HG03460 (cell line): ENCODE measurements around the gene CACNA2D3.

Experiments used
- ATAC-seq: cut with Tn5 transposase; IDR thresholded peaks from one replicate; pipeline ENCODE4 v1.9.1; 2021; ENCODE audit not compliant: unreplicated experiment

The CACNA2D3 gene

DNA sequence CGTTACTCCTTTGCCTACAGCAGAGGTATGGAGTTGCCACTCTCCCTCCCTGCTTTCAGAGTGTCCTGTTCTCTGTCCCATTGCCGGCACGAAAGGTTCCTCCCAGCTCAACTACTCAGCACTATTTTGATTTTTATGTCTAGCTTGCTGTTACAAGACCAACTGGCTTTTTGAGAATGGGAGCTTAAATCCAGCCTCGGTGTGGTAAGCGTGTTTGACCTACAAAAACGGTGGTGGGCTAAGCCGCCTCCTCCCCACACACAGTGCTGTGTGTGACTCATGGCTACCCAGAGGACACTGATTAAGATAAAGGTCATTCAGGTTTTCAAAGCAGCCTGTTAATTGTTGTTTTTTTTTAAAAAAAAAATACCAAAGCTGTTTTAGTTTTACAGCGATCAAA, 741.0 kb downstream of the CACNA2D3 start:
- no peak for ATAC-seq

DNA sequence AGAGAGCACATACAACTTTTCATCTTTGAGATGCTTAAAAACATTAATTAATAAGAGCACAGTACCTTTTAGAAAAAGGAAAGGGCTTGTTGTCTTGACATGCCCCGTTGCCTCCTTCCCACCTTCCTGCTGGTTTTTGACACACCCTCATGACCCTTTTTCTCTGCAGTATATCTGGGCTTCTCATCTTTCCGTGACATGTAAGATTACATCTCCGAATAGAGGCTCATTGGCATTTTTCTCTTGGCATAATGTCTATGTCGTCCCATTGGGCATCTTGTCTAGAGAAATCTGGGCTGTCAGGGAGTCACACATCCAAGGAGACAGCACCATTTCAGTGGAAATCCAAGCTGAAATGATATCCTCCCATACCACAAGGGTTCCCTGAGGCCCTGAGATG, 741.4 kb downstream of the CACNA2D3 start:
- no peak for ATAC-seq

DNA sequence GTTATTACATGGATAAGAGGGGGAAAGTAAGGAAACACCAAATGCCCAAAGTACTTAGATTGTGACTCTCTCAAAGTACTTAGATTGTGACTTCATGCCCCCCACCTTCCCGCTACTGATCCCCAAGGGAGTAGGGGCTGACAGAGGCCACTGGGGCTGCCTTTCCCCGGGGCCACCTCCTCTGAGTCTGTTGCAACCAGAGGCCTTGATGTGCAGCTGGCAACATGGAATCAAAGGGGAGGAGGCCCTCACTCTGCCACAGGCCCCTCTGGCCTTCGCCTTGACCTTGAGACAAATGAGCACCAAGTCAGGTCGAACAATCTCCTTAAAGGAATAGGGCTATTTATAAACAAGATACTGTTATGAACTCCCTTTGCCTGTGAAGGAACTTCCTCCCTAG, 743.0 kb downstream of the CACNA2D3 start:
- no peak for ATAC-seq

DNA sequence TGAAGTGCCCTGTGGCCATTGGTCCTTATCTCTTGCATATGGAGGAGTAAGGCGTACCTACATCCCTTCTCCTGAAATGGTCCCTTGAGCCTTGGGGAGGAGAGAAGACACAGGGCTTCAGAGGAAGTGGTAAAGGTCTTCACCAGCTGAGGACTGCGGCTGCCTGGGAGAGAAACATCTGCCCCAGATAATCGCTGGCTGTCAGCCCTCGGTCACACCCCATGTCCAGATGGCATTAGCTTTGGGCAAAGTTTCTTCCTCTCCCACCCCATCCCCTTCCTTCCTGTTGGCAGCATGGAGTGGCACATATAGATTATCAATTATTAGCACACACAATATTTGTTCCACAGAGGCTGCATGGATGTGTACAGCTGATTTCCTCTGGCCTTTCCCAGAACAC, 743.9 kb downstream of the CACNA2D3 start:
- no peak for ATAC-seq

DNA sequence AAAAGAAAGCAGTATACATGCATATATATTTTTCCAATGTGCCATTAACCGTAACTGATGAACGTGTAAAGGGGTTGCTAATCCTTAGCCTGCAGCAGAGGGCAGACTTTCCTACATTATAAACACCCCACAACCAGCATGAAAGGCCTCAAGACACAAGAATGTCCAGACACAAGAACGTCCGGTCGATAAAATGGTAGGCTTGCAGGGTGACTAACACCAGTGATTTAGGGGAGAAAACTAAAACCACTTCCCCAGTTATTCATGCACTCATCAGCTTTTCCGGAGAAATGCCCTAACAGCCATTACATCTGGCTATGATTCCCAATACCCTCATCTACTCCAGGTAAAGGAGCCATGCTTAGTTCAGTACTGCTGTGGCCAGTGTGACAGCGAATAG, 748.1 kb downstream of the CACNA2D3 start:
- no peak for ATAC-seq

DNA sequence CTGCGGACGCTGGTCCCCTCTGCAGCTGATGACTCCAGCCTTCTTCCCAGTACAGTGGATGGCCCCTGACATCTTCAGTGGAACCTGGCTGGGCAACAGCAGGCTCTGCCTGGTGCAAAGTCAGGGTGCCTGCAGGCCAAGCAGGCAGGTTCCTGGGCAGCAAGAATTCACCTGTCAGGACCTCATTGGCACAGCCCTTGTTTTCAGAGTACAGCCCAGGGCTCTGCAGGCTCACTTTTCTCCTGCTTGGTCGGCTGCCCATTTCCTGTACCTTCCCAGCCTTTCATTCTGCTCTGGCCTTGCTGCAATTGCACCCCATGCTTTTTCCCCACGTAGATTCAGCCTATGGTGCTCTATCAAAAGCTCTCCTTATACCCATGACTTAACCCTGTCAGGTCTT, 749.5 kb downstream of the CACNA2D3 start:
- no peak for ATAC-seq

DNA sequence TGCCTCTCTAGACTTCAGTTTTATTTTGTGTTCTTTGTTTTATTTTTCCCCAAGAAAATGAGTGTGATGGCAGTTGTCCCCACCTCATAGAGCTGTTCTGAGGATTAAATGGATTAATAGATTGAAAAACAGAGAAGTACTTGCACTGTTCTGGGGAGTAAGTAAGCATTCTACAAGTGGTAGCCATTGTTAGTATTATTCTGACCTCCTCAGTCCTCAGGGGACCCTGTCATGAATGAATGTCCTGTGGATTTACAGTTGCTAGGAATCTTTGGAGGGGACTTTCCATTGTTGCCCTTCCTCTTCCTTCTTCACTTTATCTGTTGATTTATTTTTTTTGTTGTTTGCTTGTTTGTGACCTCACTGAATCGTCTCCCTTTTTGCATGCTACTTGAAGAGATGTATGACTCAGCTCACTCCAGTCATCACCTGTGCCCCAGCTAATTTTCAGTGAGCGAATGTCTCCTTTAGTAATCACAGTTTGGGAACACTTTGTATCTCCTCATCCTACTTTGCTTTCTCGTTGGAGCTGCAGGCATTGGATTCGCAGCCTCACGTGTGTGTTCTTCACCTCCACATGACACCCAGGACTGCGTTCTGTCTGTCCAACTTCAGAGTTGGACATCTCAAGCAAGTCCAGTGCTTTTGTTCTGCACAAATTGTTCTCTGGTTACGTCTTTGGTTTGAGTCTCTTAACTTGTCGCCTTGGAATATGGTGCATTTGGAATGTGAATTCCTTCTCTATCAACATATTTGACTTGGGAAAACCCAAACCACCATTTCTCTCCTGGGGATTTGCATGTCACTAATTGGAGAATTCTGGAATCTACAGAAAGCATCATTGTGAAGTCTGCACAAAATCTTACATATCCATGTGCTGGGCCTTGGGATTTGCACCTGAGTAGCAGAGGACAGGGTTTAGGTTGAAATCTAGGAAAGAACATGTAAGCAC, 751.0 kb downstream of the CACNA2D3 start:
- ATAC-seq = no peak

DNA sequence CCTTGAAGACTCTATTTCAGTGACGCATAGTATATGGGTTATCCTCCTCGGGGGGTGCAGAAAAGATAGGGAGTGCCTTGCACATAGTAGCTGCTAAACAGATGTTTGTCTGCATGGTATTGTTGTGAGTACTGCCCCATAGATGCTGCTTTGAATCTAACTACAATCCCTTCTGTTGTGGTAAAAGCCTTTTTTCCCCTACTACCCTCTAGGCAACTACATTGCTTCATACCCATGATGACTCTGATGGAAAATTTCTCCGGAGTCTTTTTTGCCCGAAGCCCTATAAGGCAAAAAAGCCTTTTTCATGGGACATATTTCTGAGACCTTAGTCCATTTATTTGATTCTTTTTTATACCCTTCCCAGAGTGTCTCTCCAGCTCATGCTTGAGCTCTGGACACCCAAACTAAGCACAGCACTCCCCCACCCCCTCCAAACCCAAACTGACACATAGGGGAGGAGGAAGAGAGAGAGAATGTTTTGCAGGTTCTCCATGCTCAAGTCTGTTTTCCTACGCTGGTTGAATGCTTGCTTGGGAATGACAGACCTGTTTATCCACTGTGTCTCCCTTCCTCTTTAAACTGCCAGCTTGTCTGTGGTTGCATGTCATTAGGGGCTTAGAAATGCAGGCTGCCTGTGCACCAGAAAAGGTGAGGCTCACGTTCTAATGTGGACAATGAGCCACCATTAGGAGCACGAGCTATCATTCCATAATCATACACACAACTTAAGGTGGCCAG, 752.6 kb downstream of the CACNA2D3 start:
- no peak for ATAC-seq

DNA sequence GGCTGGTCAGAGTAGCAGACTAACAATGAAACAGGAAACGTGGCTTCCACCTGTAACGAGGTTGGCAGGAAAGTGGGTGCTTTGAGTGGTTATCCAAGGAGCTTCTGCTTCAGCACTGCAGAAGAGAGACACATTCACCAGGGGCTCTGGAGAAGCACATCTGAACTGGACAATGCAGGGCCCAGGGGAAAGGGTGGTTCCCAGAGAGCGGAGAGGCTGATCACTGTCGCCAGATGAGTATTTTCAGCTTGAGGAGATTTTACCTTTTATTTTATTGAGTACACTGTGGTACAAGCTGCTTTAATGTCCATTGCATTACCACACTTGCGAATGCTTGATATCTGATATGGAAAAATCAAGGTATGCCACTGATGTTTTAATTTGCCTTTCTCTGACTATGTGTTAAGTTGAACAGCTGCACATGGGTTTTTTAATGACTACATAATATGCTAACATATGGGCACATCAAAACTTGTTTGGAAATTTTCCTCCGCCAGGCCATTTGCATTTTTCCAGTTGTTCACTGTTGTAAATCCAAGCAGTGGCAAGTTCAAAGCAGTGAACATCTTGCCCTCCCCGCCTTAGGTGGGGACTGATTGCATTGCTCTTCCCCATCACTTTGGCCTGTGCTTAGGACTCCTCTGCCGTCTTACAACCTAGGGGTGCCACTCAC, 753.4 kb downstream of the CACNA2D3 start:
- no peak for ATAC-seq

DNA sequence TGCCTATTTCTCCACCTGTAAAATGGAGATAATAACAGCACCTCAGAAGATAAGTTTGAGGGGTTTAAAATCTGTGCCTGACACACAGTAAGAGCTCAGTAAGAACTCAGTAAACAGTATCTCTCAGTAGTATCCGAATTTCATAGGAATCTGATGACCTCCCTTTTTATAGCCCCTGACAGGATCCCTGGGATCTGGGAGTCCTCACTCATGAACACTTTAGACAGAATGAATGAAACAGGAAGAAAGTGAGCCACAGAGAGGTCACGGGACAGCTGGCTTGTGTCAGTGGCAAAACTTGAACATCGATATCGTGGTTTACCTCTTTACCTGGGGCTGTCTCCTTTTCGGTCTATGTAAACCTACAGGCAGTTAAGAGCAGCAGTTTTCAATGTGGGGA, 754.3 kb downstream of the CACNA2D3 start:
- ATAC-seq = no peak

DNA sequence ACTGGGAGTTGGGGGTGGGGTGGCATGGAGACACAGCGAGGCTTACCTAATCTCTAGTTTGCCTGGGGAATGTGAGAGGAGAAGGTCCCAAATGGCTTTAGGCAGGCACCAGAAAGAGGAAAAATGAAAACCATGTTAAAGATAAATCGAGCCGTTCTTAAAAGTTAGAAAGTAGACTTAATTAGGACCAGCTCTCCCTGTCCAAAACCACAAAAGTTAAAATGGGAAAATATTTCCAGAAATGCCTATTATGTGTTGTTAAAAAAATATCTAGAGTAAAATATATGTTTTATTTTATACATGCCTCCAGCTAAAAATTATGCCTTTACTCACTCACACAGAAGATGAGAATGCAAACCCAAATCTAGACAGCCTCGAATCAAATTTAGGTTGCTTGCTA, 755.4 kb downstream of the CACNA2D3 start:
- ATAC-seq = no peak

DNA sequence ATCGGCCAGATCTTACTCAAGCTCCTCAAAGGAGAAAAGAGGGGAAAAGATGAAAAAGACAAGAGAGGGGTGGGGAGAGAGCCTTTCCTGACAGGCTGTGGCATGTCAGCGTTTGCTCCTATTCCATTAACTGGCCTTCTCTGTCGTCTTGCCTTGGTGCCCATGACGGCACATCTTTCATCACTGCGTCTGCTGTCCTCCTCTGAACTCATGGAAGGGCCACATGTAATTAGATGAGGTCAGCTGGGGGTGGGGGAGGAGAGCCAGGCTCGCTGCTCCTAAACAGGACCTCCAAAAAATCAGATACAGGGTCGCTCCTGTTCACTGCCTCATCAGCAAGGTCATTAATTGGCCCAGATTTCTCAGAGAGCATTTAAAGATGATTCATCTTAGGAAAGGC, 755.8 kb downstream of the CACNA2D3 start:
- ATAC-seq = no peak

DNA sequence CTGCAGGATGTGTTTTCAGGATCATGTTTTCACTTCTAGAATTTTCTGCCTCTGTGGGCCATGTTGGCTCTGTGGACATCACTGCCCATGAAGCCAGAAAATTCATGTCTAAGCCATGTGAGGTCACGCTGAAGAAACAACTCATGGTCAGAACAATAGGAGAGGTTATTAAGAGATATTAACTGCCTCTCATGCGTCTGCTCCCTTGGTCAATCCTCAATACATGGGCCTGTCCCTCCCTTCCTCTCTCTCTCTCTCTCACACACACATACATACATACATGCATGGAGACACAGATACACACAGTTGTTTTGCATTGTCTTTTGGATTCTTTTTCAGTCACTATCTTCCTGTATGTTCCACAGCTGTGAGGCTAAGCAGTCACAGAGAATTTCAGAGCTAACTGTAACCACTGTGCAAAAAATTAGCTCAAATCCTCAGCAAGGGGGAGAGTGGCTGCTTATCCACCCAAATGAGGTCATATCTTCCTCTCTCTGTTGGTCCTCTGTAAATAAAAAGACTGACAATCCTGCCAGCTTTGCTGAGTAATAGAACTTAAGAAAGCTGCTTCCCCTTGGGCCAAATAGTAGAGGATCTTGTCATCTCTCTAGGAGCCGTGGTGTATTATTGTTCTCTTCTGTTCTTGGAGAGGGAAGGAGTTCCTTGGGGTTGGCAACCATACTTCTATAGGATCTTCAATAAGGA, 759.9 kb downstream of the CACNA2D3 start:
- ATAC-seq = no peak

DNA sequence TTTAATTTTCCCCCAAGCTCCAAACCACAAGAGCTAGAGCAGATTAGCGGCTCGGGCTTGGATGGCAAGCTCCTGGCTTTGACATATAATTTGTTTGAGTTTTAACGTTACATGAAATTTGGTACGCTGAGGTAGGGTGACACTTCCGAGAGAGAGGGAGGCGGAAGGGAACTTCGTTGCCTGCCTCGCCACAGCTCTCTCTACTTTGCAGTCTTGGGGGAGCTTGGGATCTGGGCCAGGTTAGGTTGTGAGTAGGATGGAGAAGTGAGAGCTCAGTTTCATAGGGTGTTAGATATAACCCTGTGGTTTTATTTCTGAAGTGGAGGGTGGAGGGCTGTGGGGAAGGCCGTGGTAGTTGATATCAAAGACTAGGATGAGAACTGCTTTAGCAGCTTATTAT, 765.8 kb downstream of the CACNA2D3 start:
- ATAC-seq = no peak

DNA sequence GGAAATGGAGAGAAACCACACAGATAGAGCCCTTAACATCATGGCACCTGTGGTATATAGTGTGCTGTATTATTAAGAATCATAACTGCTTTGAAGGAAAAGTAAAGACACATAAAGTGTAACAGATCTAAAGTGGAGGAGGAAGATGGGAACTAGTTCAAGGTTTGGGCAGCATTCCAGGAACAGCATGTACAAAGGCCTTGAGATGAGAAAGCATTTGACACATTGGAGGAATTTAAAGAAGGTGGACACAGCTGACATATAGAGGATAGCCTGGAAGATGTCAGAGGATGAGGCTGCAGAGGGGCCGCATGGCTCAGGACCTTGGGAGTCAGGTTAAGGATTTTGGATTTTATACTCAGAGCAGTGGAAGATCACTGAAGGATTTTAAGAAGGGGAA, 766.5 kb downstream of the CACNA2D3 start:
- no peak for ATAC-seq

DNA sequence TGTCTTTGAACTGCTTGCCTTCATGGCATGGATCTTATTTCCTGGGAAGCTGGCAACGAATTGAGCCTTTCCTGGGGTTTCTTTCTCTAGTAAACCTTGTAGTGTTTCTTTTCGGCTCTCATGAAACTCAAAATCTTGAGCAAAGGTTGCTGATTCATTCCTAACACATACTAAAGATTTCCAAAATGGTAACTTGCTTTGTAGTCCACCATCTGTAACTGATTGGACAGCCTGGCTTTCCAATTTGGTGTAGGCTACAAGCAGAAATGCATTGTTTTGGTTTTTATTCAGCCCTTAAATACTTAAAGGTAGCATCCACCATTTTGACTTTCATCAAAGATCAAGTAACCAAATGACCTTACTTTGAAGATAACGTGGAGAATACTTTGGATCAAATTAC, 767.4 kb downstream of the CACNA2D3 start:
- ATAC-seq = no peak

DNA sequence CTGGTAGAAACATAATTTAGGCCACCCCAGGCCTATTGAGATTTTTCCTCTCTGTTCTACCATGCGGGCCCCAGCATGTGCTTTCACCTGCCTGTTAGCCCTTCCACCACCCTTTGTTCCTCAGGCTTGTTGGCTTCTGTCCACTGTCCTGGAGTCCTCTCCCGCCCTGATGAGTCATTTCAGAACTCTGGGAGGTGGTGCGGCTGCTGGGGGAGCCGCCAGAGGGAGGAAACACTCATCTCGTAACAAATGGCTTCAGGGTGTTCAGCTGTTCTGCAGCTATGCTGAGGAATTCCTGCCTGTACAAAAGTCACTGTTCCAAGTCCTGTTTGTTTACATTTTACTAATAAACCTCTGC, 769.2 kb downstream of the CACNA2D3 start:
- no peak for ATAC-seq

DNA sequence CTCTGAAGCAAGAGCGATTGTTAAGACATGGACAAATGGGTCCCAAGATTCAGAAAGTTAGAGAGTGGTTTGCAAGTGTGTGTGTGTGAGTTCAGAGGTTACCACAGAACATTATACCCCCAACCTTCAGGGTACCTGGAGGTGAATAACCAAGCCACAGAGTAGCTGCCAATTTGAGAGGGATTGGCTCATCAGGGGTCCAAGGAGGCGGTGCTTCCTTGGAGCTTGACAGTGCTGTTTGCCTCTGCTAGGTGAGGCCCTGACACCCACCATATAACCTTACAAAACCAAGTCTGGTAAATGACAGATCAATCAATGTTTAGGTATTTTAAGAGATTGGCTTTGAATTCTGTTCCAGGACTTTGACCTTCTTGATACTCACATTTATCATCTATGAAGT, 769.8 kb downstream of the CACNA2D3 start:
- ATAC-seq = no peak

DNA sequence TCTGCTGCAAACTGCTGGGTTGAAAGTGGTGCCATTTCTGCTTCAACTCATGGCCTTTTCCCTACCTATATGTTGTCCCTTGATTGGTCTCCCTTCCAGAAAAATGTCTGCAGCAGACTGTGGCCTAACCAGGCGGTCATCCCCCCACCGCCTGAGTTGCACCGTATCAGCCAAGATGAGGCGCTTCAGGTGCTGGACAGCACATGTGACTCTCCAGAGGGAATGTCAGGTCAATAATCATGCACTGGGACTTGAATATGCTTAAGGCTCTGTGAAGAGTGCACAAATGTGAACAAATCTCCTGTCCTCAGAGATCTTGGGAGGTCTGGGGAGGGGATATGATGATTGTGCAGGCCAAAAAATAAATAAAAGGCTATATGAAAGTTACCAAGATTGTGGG, 773.3 kb downstream of the CACNA2D3 start:
- ATAC-seq = no peak

DNA sequence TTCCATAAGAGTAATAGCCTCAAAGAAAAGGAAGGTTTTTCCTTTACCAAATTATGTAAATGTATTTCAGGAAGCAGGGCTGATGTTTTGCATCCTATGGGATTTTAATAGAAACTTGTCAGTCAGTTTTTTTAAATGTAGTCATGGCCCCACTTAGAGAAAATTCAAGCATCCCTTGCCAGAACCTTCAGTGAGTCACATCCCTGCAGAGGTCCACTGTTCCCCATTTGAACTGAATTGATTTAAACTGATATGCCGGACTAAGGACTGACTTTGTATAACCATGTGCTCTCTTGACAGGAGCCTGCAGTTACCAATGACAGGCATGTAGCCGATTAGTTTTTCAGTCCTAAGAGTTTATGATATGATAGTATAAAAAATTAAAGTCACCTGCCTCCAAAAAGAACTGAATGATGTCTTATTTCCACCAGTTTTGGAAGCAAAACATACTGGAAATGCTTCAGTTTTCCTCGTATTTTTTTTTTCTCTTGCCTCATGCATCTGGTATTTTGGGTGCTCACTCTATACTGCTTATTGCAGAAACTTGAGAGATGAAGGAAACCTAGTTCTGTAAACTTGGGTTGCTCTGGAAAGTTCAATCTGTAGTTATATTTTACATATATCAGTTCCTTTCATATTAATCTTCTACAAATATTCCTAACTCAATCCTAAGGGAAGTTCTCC, 774.8 kb downstream of the CACNA2D3 start:
- ATAC-seq = no peak

DNA sequence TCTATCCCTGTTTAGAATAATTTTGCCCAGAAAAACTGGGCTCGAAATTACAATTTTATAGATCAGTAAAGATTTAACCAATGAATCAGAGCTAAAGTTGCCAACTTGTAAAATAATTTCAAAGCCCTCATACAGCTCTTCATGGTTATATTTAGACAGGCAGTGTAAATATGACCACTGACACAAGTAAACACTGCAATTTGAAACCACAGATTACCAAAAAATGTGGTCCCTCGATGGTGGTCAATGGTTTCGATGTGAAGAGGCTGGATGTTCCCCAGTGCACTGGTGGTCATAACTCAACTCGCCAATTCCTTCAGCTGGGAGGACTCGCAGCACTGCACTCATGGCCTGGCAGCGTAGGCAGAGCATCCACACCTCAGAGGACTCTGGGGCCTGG, 776.9 kb downstream of the CACNA2D3 start:
- no peak for ATAC-seq
